Omental fat pad (tissue), 4 donors: Measurements from ENCODE around the gene TCF4. TPM values are rescaled to one million over a fixed set of nuclear protein-coding genes. Genes with fewer than 3 reads are reported as not detected.

ENCODE experiments used
- ATAC-seq: fragments of 150-250 bp; one replicate; pipeline ENCODE4 v1.9.1; 2016; ENCODE audit warnings: mild to moderate bottlenecking, moderate library complexity; ENCODE audit not compliant: low FRiP score
- DNase-seq: peaks from one replicate; pipeline ENCODE4 v3.0.0-alpha.2; 2019; ENCODE audit warnings: low spot score
- total RNA-seq, 4 donors: library from RNA; depleted of rRNA; stranded (reverse); fragments of >200 nt; gene quantifications; one replicate each; pipeline ENCODE4 v1.1.0, GENCODE V29; 2016
- TF ChIP-seq, protein P1 (sequence below), 3 donors: fragments of 450-650 bp; IDR thresholded peaks; one replicate each; pipeline ENCODE4 v1.5.1; 2016 to 2017; ENCODE audit warnings: antibody characterized with exemption in 3 of 3, mild to moderate bottlenecking in 3 of 3, moderate library complexity in 2 of 3

TCF4 gene
- total RNA-seq, 4 donors from 2014 or later: 113 to 381 (median 141) TPM

DNA sequence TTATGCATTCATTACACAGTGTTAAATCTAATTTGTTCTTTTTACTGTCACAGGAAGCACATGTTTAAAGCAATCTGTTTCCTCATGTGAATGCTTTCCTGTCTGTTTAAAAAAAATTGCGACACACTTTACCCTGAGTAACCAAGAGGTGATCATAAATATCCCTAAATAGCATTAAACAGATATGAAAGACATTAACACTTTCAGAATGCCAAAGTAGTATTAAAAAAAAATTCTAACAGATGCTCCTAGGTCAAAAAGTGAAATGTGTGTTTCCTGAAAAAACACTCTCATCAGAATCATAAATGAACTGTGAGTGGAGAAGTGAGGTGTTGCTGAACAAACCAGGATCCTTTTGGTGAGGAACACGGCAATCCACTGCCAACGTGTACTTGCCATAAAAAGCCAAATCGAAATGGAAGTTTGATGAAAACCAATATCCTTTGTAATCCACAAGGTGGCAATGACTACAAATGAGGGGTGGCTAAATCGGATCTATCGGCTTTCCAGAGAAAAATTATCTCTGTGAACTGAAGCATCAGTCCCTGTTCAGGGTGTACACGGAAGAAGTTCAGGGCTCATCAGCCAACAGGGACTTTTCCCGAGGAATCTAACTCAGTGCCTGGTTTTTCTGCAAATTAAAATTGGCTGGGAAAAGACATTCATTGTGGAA lies 248.9 kb downstream of the TCF4 start:
- ATAC-seq (no peak), DNase-seq (no peak)
- TF ChIP-seq, protein P1, sequence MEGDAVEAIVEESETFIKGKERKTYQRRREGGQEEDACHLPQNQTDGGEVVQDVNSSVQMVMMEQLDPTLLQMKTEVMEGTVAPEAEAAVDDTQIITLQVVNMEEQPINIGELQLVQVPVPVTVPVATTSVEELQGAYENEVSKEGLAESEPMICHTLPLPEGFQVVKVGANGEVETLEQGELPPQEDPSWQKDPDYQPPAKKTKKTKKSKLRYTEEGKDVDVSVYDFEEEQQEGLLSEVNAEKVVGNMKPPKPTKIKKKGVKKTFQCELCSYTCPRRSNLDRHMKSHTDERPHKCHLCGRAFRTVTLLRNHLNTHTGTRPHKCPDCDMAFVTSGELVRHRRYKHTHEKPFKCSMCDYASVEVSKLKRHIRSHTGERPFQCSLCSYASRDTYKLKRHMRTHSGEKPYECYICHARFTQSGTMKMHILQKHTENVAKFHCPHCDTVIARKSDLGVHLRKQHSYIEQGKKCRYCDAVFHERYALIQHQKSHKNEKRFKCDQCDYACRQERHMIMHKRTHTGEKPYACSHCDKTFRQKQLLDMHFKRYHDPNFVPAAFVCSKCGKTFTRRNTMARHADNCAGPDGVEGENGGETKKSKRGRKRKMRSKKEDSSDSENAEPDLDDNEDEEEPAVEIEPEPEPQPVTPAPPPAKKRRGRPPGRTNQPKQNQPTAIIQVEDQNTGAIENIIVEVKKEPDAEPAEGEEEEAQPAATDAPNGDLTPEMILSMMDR (IDR thresholded peaks at IDR 0.05): no peak

DNA sequence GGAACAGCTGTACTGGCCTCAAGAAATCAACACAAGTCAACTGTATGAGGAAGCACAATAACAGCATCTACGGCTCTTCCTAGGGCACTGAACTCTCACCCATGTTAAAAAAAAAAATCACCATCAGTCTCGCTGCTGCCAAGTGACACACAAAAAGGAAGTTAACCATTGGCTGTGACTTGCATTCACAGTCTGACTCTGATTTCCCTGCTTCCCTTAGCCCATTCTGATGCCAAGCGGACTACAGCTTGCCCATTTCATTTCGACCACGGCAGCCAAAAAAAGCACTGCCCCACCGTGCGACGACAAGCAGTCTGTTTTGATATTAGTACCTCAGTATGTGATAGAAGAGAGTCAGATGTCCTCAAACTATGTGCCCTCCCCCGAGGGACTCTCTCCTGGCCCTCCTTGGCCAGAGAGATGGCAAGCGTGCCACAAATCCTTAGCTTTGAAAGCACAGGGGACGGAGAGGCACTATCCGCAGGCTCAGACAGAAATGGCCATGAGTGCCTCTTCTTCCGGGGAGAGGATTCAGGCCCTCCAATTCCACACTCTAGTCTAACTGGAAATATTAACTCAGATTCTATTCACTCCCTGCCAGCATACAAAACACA lies 250.0 kb downstream of the TCF4 start:
- ATAC-seq (no peak), DNase-seq (no peak)
- TF ChIP-seq, protein P1 (IDR thresholded peaks at IDR 0.05): no peak

DNA sequence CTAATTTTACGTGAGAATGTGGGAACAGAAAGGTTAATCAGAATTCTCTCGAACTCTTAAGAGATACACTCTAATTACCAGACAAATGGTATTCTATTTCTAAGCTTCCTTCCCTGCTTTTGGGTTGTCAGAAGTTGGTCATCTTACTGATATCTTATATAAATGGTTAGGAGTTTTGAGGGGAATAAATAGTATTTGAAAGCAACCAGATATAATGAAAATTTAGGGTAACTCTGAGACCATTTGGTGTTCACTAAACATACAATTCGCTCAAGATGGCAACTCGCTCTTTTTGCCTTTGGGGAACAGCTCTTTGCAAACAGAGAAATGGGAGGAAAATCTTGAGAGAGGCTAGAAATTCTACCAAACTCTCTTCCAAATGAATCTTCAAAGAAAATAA lies 250.9 kb downstream of the TCF4 start:
- TF ChIP-seq, protein P1 (IDR thresholded peaks at IDR 0.05): no peak
- no peak for DNase-seq
- ATAC-seq: no peak

DNA sequence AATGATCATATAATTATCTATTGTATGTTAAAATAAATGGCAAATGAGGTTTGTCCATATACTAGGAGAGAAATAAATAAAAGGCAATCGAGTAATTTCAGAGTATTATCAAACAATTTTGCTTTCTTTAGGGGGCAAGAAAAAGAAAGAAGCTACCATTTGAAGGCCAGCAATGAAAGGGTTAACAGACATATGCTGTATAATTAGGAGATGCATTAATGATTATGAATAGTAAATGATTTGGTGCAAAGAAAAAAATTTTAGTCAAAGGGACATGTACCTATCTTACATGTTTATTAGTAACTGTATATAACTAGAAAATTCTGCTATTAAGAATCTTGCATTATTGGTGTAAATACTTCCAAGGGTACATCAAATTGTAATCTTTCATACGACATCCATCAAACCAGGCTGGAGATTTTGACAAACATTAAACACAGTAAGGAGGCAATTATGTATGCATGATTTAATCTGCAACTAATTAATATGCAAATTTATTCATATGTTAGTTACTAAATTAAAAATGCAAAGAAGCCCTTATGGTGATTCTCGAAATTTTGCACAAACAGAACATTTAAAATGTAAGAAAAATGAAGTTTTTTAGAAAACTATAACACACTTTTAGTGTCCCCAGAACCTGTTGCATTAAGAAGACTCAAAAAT lies 251.4 kb downstream of the TCF4 start:
- DNase-seq: no peak
- ATAC-seq: no peak
- TF ChIP-seq, protein P1 (IDR thresholded peaks at IDR 0.05): no peak

DNA sequence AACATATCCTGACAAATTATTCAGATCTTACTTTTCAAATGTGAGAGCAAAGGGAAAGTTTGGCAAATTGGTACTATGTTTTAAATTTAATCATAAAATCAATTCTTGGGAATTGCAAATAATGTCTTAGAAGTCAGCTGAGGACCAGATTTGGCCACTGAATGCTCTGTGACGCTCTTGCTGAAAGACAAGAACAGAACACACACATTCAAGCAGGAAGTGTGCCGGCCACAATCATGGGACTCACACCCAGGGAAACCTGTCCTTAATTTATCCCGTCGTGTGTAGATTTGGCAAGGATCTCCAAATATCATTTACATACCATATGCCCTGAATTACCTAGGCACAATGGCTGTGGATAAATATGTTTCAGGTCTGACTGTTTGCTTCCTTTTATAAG lies 253.1 kb downstream of the TCF4 start:
- TF ChIP-seq, protein P1 (IDR thresholded peaks at IDR 0.05): no peak
- no peak for ATAC-seq
- DNase-seq: no peak

DNA sequence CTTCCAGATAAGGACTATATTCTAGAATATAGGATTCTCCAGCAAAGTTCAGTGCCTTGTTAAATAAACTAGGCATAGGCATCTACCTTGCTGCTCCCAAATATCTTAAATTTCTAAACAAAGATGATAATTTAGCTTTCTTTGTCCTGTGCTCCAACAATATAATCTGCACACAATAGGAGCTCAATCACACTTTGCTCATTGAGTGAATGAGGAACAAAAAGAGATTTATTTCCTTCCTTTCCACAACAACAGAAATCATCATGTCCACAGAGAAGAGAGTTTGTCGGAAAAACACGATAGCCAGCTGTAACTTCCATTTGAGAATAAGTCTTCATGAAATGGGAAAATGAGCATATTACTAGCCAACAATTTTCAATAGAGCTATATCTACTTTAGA lies 256.7 kb downstream of the TCF4 start:
- no peak for ATAC-seq
- no peak for DNase-seq
- TF ChIP-seq, protein P1 (IDR thresholded peaks at IDR 0.05): no peak
